ENCODE data around the gene EYA2.
A peak's percentile ranks its signal among the peaks of the same experiment; 100 is the strongest.

EYA2 gene

DNA sequence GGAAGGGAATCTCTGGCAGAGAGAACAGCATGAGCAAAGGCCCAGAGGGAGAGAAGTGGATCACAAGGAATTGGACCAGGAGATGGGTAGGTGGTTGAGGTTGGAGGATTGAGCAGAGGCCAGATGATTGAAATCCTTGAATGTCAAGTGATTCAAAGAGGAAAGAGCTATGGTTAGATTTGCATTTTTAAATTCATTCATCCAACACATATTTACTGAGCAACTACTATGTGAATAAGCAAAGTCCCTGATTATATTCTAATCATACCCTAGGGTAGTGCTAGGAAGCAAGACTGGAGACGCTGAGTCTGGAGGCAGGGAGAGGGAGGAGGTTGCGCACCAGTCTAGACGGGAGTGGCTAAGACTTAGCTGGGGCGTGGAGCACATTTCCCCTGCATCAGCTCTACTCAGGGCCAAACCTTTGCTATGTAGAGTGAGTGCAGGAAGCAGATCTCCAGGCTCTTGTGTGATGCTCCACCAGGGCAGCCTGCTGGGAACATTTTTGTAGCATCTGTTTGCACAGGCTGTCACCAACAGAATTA, 40.2 kb downstream of the EYA2 start:
- no peak for DNase-seq

DNA sequence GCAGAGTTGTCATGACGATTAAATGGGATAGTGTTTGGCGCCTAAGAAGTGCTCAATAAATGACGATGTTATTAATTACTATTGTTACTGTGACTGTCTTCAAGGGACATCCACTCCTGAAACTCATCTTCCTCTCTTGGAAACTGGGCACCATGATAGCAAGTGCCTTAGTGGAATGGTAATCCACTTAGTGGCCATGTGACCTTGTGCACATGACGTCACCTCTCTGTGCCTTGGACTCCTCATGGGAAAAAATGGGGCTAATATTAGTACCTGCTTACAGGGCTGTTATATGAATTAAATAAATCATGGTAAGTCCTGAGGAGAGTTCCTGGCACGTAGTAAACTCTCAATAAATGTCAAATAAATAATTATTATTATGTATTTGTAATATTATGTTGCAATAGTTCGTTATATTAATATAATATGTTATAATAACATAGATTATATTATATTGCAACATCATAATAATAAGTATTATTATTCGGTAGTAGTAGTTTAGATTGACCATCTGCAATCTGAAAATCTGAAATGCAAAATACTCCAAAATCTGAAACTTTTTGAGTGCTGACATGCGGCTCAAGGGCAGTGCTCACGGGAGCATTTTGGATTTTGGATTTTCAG, 40.9 kb downstream of the EYA2 start:
- no peak for DNase-seq

DNA sequence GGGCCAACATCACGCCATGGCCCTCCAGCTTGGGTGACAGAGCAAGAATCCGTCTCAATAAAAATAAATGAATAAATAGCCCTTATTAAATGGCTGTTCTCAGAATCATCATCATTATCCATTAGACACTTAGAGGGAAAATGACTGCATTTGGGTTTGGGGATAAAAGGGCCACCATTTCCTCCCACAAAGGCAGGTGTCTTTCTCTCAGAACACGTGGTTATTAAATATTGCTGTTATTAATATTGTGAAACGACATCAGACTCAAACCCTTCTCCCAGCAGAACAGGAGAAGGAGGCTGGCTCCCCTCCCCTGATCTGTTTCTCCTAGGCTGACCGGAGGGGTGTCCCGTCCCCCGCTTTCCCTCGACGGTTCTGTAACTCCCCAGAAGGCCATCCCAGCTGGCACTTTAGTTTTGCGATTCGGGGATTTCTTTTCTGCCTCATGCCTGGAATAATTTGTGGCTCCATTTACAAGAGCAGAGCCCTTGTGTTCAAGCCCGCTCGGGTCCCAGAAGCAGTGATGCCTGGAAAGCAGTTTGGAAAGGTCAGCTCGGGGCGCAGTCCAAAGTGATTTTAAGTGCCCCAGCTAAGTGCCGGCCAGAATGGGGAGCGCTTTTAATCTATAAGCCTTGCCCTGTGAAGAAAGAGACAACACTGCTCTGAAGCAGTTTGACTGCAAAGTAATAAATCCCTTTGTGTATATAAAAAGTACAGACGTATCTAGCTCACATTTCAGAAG, 41.9 kb downstream of the EYA2 start:
- DNase-seq = no peak

DNA sequence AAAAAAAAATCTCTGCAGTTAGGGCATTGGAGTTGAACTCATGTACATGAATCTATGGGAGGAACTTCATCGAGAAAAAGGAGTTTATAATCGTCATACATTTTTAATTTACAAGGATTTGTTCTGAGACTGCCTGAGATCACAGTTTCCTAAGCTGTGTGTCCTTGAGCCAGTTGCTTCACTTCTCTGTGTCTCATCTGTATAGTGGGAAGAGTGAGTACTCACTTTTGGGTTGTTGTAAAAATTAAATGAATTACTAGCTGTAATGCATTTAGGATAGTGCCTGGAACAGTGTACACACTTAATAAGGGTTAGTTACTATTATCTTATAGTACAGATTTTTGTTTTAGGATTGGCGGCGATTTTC, 42.5 kb downstream of the EYA2 start:
- no peak for DNase-seq

DNA sequence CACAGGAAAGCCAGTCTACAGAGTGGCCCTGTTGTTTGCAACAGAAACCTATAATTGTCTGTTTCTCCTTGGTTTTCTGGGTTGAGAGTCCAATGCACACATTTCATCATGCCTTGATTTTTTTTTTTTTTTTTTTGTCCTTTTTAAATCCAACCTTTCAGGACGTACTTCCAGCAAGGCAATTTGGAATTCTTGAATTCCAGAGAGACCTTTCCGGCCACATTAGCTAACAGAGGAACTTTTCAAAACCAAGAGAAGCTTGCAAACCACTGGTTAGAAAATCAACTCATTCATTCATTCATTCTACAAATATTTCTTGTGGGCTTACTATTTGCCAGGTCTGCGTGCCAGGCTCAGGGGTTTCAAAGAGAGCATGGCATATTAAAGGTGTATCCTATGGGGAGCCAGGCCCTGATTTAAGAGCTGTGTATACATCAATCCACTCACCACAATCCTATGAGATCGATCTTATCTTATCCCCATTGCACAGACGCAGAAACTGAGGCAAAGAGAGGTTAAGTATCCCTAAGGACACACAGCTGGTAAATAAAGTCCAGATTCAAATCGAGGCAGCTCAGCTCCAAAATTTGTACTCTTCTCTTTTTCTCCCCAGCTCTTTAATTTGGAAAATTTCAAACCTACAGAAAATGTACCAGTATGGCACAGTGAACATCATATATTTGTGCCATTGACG, 43.0 kb downstream of the EYA2 start:
- no peak for DNase-seq

DNA sequence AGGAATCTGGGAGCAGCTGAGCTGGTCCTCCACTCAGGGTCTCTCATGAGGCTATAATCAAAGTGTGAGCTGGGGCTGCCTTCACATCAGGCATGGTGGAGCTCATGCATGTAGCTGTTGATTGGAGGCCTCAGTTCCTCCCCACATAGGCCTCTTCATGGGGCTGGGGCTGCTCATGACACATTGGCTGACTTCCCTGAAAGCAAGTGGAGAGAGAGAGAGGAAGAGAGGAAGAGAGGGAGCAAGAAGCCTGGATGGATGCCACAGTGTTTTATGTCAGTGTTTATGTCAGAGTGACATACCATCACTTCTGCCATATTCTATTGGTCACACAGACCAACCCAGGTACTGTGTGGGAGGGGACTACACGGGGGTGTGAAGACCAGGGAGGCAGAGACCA, 43.8 kb downstream of the EYA2 start:
- no peak for DNase-seq

DNA sequence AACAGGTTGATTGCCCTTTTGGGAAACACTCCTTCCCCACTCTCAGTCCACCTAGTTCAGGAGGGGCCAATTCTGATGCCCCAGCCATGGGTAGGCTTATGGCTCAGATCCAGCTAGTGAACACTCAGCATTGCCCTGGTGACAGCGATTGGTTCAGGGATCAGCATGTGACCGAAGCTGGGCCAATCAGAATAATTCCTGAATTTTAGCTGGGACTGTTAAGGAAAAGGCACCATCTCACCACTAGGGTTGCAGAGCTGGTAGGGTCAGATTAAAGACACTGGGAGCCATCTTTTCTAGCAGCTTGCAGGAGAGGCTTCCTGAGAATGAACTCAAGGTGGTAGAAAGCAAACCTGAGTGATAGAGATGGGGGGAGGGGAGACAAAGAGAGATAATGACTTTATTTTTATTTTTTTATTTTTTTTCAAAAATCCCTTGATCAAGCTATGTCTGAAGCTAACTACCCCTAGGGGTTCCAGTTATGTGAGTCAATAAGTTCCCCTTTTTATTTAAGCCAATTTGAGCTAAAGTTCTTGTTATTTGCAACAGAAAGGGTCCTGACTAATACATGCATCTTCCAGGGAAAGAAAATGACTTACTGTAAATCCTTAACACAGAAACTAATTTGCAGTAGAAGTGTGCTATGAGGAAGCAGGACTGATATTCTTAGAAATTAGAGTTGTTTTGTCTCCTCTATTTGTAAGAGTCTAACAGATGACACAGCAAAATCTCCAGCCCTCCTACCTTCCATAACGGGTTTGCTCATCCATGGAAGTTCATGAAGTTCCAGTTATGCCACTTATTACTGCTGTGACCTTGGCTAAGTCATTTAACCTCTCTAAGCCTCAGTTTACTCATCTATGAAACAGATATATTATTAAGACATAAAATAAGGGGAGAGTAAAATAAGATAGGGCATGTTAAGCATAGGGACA, 44.7 kb downstream of the EYA2 start:
- DNase-seq = no peak

DNA sequence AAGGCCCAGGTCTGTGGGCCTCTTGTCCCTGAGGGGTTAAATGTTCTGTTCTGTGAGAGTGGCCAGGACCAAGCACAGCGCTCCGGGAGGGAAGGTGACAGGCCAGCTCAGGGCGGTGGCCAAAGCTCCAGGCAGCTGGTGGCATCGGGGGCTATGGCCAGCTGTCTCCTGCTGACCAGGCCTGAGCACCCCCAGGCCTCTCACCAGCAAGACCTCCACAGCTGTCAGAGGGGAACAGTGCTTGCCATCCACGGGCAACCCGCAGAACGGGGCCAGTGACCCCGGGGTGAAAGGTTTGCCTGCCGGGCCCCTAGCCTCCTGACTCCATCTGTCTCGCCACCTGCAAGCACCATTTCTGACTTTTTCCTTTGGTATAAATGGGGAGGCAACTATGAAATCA, 46.0 kb downstream of the EYA2 start:
- DNase-seq = no peak

DNA sequence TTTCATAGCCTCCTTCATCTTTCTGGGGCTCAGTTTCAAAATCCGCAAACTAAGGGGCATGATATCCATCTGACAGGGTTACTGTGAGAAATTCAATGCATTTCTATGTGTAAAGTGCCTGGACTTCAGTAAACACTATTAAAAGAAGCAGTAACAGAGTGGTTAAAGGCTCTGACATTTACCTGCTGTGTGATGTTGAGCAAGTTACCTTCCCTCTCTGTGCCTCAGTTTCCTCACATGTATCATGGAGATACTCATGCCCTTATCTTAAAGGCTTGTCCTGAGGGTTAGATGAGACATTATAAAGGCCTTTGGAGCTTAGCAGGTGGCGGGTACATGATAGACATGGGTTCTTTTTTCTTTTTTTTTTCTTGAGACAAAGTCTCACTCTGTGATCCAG, 46.8 kb downstream of the EYA2 start:
- DNase-seq = no peak

DNA sequence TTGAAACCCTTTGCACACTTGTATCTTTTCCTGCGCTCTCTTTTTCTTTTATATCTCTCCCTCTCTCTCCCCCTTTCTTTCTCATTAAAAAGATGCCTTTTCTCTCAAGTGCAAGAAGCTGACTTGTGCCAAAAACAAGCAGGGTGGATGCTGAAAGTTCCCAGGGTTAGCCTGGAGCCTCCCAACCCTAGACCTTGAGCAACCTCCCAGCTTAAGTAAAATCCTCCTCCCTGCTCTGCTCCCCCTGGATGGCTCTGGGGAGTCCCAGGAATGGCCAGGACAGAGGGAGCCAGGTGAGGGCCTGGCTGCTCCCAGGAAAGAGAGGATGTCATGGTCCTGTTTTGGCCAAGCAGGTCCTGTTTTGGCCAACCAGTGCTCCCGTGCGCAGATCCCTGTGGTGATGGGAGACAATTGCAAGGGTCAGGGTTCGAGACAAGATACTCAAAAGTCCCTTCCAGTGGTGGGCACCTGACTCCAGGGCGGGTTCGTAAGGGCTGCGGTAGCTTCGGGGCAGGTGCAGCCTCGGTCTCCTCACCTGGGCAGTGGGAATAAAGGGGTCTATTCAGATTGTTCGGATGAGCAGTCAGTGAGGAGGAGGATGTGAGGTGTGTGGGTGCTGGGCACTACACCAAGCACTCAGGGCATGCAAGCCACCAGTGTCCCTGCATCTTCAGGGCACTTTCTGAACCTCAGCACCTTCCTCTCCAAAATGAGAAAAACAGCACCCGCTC, 49.4 kb downstream of the EYA2 start:
- DNase-seq = no peak

DNA sequence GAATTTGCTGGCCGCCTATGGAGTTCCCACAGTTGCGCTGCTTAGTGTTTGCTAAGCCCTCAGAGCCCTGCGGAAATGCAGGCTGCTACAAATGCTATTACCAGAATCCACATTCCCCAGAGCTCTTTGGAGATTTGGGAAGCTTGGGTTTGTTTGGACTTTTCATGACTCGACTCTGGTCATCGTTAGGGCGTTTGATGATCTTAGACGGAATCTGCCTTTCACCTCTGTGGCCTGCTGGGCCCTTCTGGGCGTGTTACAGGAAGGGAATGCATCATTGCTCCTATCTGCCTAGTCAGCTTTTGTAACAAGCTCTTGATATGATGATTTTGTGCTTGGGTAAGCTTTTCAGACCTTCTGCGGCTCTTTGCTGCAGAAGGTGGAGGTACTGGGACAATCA, 50.8 kb downstream of the EYA2 start:
- DNase-seq = peak; percentile 23

DNA sequence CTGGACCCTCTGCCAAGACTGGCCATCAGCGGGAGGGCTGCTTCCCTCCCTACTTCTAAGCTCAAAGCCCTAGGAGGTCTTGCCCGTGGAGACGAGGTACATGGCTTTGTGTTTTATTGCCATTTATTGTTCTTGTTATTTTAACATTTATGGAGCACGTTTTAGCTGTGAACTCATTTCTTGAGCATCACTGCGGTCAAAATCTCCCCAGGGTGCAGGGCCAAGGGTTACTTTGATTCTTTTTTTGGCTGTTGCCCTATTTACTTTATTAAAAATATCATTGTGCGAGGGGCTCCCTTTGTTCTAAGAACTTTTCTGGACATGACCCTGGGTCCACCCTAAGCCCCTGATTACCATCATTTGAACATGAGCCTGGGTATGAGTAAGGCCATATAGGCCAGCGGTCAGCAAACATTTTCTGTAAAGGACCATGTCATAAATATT, 51.6 kb downstream of the EYA2 start:
- no peak for DNase-seq

DNA sequence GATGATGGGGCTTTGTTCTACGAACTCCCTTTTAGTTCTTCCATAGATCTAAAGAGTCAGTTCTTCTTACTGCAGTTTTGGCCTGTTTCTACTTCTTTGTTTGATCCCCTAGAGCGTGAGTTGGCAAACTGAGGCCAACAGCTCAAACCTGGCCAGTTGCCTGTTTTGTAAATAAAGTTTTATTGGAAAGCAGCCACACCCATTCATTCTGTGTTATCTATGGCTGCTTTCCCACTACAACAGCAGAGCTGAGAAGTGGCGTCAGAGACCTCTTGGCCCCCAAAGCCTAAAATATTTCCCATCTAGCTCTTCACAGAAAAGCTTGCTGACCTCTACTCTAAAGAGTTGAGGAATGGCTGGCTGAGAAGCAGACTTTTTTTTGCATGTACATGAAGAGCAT, 52.2 kb downstream of the EYA2 start:
- no peak for DNase-seq

DNA sequence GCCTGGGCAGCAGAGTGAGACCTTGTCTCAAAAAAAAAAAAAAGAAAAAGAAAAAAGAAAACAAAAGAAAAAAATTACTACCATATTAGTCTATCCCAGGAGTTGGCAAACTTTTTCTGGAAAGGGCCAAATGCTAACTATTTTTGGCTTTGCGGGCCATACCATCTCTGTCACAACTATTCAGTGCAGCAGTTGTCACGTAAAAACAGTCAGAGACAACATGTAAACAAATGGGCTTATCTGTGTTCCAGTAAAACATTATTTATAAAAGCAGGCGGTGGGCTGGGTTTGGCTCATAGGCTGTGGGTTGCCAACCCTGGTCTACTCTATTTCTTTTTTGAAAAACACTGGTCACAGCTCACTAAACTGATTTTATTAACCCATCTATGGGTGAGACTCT, 53.4 kb downstream of the EYA2 start:
- no peak for DNase-seq

DNA sequence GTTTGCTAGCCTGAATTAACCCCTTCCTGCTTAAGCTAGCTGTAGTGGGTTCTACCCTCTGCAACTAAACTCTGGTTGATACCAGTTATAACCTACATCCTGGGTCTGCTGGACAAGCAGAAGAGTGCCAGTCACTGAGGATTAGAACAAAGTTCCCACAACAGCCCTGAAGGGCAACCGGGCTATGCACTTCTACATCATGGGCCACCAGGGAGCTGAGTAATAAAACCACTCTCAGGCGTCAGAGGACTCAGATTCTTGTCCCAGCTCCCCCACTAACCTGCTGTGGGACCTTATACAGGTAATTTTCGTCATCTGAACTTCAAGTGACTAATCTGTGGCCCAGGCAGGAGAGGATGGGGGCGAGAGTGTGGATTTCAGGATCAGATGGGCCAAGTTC, 56.8 kb downstream of the EYA2 start:
- DNase-seq = no peak

DNA sequence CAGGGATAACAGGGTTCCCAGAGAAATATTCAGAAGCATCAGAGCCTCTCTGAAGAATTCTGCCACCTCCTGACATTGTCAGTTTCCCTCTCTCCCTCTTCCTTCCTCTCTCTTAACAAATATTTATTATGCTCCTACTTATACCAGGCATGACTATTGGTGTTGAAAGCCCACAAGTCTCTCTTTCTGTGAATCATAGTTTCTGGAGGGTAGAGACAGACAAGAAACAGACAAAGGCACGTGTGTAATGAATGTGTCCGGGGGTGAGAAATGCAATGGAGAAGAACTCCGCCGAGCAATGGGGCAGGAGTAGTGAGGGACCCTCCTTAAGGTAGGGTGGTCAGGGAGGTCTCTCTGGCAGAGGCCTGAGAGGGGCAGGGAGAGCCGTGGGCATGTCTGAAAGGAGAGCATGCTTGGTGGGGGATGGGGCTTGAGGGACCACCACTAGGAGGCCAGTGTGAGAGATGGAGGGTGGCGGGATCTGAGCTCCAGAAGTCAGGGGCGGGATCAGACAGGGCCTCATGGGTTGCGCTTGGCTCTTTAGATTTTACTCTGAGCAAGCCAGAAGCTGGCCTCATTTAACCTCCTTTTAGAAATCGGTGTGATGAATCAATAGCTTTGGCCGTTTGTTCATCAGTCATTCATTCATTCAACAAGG, 57.3 kb downstream of the EYA2 start:
- no peak for DNase-seq

DNA sequence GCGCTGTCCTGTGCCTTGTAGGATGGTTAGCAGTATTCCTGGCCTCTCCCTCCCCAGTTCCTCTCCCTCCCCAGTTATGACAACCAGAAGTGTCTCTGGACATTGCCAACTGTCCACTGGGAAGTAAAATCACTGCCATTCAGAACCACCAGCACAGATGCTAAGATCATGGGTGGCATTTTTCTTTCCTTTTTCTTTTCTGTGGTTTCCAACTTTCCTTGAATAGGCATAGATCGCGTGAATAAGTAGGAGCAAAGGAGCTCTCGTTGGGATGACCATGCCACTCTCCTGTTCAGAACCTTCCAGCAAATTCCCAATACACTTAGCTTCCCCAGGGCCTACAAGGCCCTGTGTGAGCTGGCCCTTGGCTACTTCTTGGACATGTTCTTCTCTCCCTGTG, 59.0 kb downstream of the EYA2 start:
- no peak for DNase-seq

DNA sequence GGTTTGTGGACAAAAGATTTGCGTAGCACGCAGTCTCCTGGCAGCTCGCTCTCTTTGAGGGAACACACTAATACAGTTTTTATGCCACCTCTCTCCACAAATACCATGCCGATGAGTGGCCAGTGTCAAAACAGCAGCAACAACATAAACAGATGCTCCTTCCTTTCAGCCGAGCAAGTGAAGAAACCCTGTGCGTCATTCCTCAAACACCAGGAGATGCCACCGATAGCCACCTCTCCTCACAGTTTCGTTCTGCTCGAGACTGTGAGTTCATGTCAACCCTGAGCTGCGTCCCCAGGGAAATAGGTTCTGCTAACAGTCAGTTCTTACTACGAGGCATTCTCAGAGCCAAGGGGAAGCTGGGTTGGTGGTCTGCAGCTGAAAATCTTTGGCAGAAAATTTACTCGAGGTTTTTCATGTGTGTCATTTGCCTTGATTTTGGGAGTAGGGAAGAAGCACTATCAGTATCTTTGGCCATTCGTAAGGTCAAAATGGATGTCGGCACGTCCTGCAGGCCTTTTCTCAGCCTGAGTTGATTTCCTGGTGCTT, 59.9 kb downstream of the EYA2 start:
- no peak for DNase-seq

DNA sequence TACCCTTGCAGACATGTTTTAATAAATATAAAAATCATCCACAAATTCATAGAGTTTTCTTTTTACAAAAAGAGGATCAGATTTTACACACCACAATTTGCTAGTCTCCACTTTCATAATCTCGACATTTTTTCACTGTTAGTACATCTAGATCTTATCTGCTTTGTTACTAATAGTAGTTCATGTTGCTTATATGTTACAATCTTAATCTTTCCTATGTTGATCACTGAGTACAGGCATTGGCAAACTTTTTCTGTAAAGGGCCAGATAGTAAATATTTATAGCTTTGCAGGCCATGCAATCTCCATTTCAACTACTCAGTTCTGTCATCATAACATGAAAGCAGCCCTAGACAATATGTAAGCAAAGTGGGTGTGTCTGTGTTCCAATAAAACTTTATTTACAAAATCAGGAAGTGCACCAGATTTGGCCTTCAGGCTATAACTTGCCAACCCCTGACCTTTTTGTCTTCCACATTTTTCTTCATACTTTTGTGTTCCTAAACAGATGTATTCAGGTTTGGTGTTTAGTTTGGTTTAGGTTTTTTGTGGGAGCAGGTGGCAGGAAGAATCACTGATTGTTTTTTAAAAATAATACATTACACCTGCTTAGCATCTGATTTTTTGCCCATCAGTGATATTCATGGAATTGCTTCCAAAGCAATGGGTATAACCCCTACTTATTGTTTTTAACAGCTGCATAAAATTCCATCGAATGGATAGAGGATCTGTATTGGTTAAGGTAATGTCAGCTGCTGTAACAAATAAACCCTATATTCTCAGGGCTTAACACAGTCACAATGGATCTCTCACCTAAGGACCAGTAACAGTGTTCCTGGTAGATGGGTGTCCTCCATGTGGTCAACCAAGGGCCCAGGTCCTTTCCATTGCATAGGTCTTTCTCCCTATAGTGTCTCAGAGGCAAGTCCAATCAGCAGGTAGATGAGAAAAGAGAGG, 61.2 kb downstream of the EYA2 start:
- no peak for DNase-seq

DNA sequence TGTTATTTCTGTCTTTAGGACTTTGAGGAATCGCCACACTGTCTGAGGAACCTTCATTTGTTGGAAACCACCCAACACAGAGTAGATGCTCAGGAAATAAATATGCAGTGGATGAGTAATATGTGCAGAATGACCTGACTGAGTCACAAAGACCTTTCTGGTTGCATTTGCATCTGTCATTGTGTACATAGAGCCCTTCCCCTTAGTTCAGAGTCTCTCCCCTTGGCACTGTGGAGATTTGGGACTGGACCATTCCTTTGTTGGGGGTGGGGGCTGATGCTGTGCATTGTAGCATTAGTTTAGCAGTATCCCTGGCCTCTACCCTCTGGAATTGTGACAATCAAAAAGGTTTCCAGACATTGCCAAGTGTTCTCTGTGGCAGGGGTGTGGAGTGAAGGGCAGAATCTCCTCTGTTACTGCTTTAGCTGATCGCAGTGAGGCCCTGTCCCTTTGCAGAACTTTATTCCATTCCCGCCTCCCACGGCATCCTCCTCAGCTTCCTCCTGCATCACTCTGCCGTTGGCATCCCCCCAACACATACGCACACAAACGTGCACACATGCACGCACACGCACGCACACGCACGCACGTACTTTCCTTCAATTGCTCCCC, 64.5 kb downstream of the EYA2 start:
- no peak for DNase-seq

Measured in NCI-H2029 (cell line).